GM23338 (cell line): ENCODE data around the gene AFF2. TPM values are rescaled to one million over a fixed set of nuclear protein-coding genes. Genes with fewer than 3 reads are reported as not detected.

Experiments used
- ATAC-seq: fragments of 200-7000 bp; cut with Tn5 transposase; 3 replicates; pipeline ENCODE4 v1.9.1; 2020
- DNase-seq: peaks from one replicate; pipeline ENCODE4 v3.0.0-alpha.2; 2015; ENCODE audit warnings: low spot score
- H2AFZ ChIP-seq: fragments of 200-600 bp; sonication (generic); 2 replicates; pipeline ENCODE4 v1.8.0; 2016; ENCODE audit warnings: antibody characterized with exemption, mild to moderate bottlenecking, moderate library complexity
- H3F3A ChIP-seq: fragments of 200-600 bp; sonication (generic); replicated peaks from 2 replicates; pipeline ENCODE4 v1.8.0; 2017; ENCODE audit warnings: antibody characterized with exemption, mixed run types, low read depth
- H3K27ac ChIP-seq: fragments of 200-600 bp; sonication (generic); 2 replicates; pipeline ENCODE4 v1.6.1; 2016; ENCODE audit warnings: low read depth
- H3K27me3 ChIP-seq: fragments of 200-600 bp; sonication (generic); 2 replicates; pipeline ENCODE4 v1.8.0; 2016; ENCODE audit warnings: mild to moderate bottlenecking, mixed run types, moderate library complexity; ENCODE audit not compliant: insufficient read depth
- H3K36me3 ChIP-seq: fragments of 200-600 bp; sonication (generic); 2 replicates; pipeline ENCODE4 v1.8.0; 2016; ENCODE audit warnings: mild to moderate bottlenecking; ENCODE audit not compliant: insufficient read depth
- H3K4me1 ChIP-seq: fragments of 200-600 bp; sonication (generic); 2 replicates; pipeline ENCODE4 v1.8.0; 2016; ENCODE audit warnings: mild to moderate bottlenecking, moderate library complexity; ENCODE audit not compliant: insufficient read depth
- H3K4me2 ChIP-seq: fragments of 200-600 bp; sonication (generic); 2 replicates; pipeline ENCODE4 v1.7.1; 2017; ENCODE audit warnings: mixed run types
- H3K4me3 ChIP-seq: fragments of 200-600 bp; sonication (generic); 2 replicates; pipeline ENCODE4 v1.6.1; 2016; ENCODE audit warnings: mixed run types
- H3K79me2 ChIP-seq: fragments of 200-600 bp; sonication (generic); replicated peaks from 2 replicates; pipeline ENCODE4 v1.8.0; 2017; ENCODE audit warnings: mild to moderate bottlenecking; ENCODE audit not compliant: insufficient read depth
- H3K9me2 ChIP-seq: fragments of 200-600 bp; sonication (generic); 2 replicates; pipeline ENCODE4 v1.8.0; 2017; ENCODE audit not compliant: insufficient read depth
- H4K20me1 ChIP-seq: fragments of 200-600 bp; sonication (generic); replicated peaks from 2 replicates; pipeline ENCODE4 v1.8.0; 2017; ENCODE audit warnings: mild to moderate bottlenecking; ENCODE audit not compliant: insufficient read depth
- H3K27ac Mint-ChIP-seq: 2 replicates; pipeline ENCODE4 v1.8.0; 2020; ENCODE audit warnings: inconsistent platforms, mild to moderate bottlenecking, moderate library complexity, mixed read lengths
- H3K27me3 Mint-ChIP-seq: 3 replicates; pipeline ENCODE4 v1.8.0; 2022; ENCODE audit warnings: low read depth, mild to moderate bottlenecking, moderate library complexity, mixed read lengths, inconsistent platforms; ENCODE audit not compliant: insufficient read depth, poor library complexity
- H3K36me3 Mint-ChIP-seq: 3 replicates; pipeline ENCODE4 v1.8.0; 2021; ENCODE audit warnings: low read depth, mild to moderate bottlenecking, inconsistent platforms, moderate library complexity, mixed read lengths
- H3K4me1 Mint-ChIP-seq: 3 replicates; pipeline ENCODE4 v1.8.0; 2020; ENCODE audit warnings: mild to moderate bottlenecking, inconsistent platforms, mixed read lengths
- H3K4me3 Mint-ChIP-seq: 3 replicates; pipeline ENCODE4 v1.8.0; 2021; ENCODE audit warnings: moderate library complexity, mild to moderate bottlenecking, inconsistent platforms, mixed read lengths
- H3K9me3 Mint-ChIP-seq: 3 replicates; pipeline ENCODE4 v1.8.0; 2020; ENCODE audit warnings: moderate library complexity, mild to moderate bottlenecking, inconsistent platforms, mixed read lengths
- CREB1 ChIP-seq: fragments of 250-450 bp; sonication (Bioruptor Pico); IDR thresholded peaks from 2 replicates; pipeline ENCODE4 v1.5.0; 2020; ENCODE audit warnings: low read depth, mild to moderate bottlenecking, moderate library complexity
- CTCF ChIP-seq, 2 experiments: fragments of 200-600 bp in 1 of 2; sonication (generic) in 1 of 2; conservative IDR thresholded peaks; 2 replicates each; pipeline versions ENCODE4 v1.5.1 to v1.6.1; 2016 to 2017; ENCODE audit warnings: antibody characterized with exemption in 2 of 2, low read depth in 2 of 2, mild to moderate bottlenecking in 2 of 2, moderate library complexity in 1 of 2
- EZH2 ChIP-seq: fragments of 200-600 bp; sonication (generic); IDR thresholded peaks from one replicate; pipeline ENCODE4 v1.8.0; 2017; ENCODE audit warnings: antibody characterized with exemption, mild to moderate bottlenecking, low read depth; ENCODE audit not compliant: unreplicated experiment
- EZH2phosphoT487 ChIP-seq: fragments of 200-600 bp; sonication (generic); IDR thresholded peaks from one replicate; pipeline ENCODE4 v1.8.1; 2018; ENCODE audit warnings: antibody characterized with exemption; ENCODE audit not compliant: unreplicated experiment
- JUNB ChIP-seq: IDR thresholded peaks from one replicate; pipeline ENCODE4 v1.6.1; 2016; ENCODE audit warnings: antibody characterized with exemption; ENCODE audit not compliant: unreplicated experiment
- NANOG ChIP-seq: IDR thresholded peaks from 2 replicates; pipeline ENCODE4 v1.6.1; 2016; ENCODE audit warnings: antibody characterized with exemption, borderline replicate concordance
- POLR2AphosphoS5 ChIP-seq: IDR thresholded peaks from 2 replicates; pipeline ENCODE4 v1.6.1; 2016; ENCODE audit warnings: antibody characterized with exemption, low read depth
- REST ChIP-seq: IDR thresholded peaks from one replicate; pipeline ENCODE4 v1.6.1; 2018; ENCODE audit warnings: antibody characterized with exemption; ENCODE audit not compliant: unreplicated experiment
- STAT1 ChIP-seq: IDR thresholded peaks from one replicate; pipeline ENCODE4 v1.6.1; 2016; ENCODE audit warnings: antibody characterized with exemption; ENCODE audit not compliant: unreplicated experiment
- ZNF114 ChIP-seq: fragments of 250-450 bp; sonication (Bioruptor Pico); IDR thresholded peaks from 2 replicates; pipeline ENCODE4 v1.5.0; 2020; ENCODE audit warnings: mild to moderate bottlenecking, moderate library complexity
- ZNF331 ChIP-seq: fragments of 250-450 bp; sonication (Bioruptor Pico); IDR thresholded peaks from 2 replicates; pipeline ENCODE4 v1.5.0; 2020; ENCODE audit warnings: low read depth, mild to moderate bottlenecking, moderate library complexity
- ZNF462 ChIP-seq: fragments of 250-450 bp; sonication (Bioruptor Pico); IDR thresholded peaks from 2 replicates; pipeline ENCODE4 v1.5.0; 2020; ENCODE audit warnings: mild to moderate bottlenecking, moderate library complexity
- polyA plus RNA-seq: library from polyadenylated mRNA; unstranded; fragments of >200 nt; fragmentation: Nextera tagmentation; extraction: Ambion mirVana; gene quantifications from 2 replicates; pipeline ENCODE4 v1.2.1, GENCODE V29; 2016
- total RNA-seq: library from RNA; depleted of rRNA; stranded (reverse); fragments of >200 nt; shearing (Covaris generic); gene quantifications from 2 replicates; pipeline ENCODE4 v1.2.3, GENCODE V29; 2014
- TF ChIP-seq, protein P1 (sequence below): IDR thresholded peaks from 2 replicates; pipeline ENCODE4 v1.6.1; 2016; ENCODE audit warnings: antibody characterized with exemption

The AFF2 gene
- total and polyA plus RNA-seq, 2 experiments from 2014 or later = 1.6 to 5.8 TPM

GRCh38 chrX:148628621-148629020 is 128.2 kb downstream of the AFF2 start:
- DNase-seq = no peak
- no peak for ATAC-seq
- H3K4me1 Mint-ChIP-seq = 0 out of 3 replicates have a peak, but pooled peaks cover 3% of the 10 kb centered on the region
- no peak overlapping the region for H3K4me3 Mint-ChIP-seq
- Histone ChIP-seq H3F3A (no peaks in the 10 kb centered on the region), H3K79me2 (no peaks in the 10 kb centered on the region), H3K9me2 (no peaks in the 10 kb centered on the region), H3K27ac (no peak overlapping the region), H3K36me3 (no peaks in the 10 kb centered on the region), H4K20me1 (no peaks in the 10 kb centered on the region), H3K27me3 (no peaks in the 10 kb centered on the region), H2AFZ (no peak overlapping the region), H3K4me1 (no peaks in the 10 kb centered on the region), H3K4me2 (no peak overlapping the region), H3K4me3 (no peak overlapping the region)
- H3K9me3 Mint-ChIP-seq = no peaks in the 10 kb centered on the region
- H3K36me3 Mint-ChIP-seq = no peaks in the 10 kb centered on the region
- peaks cover 1% of the 10 kb centered on the region for H3K27me3 Mint-ChIP-seq
- TF ChIP-seq, protein P1, sequence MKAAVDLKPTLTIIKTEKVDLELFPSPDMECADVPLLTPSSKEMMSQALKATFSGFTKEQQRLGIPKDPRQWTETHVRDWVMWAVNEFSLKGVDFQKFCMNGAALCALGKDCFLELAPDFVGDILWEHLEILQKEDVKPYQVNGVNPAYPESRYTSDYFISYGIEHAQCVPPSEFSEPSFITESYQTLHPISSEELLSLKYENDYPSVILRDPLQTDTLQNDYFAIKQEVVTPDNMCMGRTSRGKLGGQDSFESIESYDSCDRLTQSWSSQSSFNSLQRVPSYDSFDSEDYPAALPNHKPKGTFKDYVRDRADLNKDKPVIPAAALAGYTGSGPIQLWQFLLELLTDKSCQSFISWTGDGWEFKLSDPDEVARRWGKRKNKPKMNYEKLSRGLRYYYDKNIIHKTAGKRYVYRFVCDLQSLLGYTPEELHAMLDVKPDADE = no peak
- TF ChIP-seq CREB1 (CRISPR knock-in tag) (no peak), CTCF (conservative IDR thresholded peaks at IDR 0.05; ENCODE audit: low read depth in 2 of 2) (no peak), ZNF114 (no peak), REST (no peak), EZH2phosphoT487 (no peak), POLR2AphosphoS5 (no peak), NANOG (no peak), JUNB (no peak), ZNF462 (CRISPR knock-in tag) (no peak), STAT1 (no peak), ZNF331 (no peak), EZH2 (no peak)
- H3K27ac Mint-ChIP-seq = no peak overlapping the region
